ENCODE data around the gene NUTM2D.
"Not testable (repeated sequence)": the region's sequence is repeated elsewhere in the genome, so short reads cannot be mapped to it uniquely, and the experiment has no call there.

Gene NUTM2D

GRCh38 chr10:87327958-87328357 lies 29.6 kb upstream of the NUTM2D start:
- DNase-seq; H3F3A ChIP-seq (ENCODE audit: insufficient read depth, low read length); H3K9me2 ChIP-seq (replicated peaks; ENCODE audit: insufficient read depth, low read length); H3K9me3 ChIP-seq (replicated peaks; ENCODE audit: insufficient read depth, low read length); H4K20me1 ChIP-seq (ENCODE audit: insufficient read depth, low read length); H3K27me3 ChIP-seq (replicated peaks; ENCODE audit: insufficient read depth, low read length); H2AFZ ChIP-seq (ENCODE audit: low read length); H3K4me1 ChIP-seq (ENCODE audit: low read length); H3K79me2 ChIP-seq (ENCODE audit: low read length); H3K36me3 ChIP-seq (replicated peaks; ENCODE audit: insufficient read depth, low read length); H3K4me3 ChIP-seq (ENCODE audit: low read length); H3K9ac ChIP-seq (ENCODE audit: low read length); H3K4me2 ChIP-seq (ENCODE audit: low read depth, low read length); H3K27ac ChIP-seq (ENCODE audit: low read length): not testable (repeated sequence)

GRCh38 chr10:87329131-87329530 lies 28.4 kb upstream of the NUTM2D start:
- not testable (repeated sequence) for DNase-seq; H3F3A ChIP-seq (ENCODE audit: insufficient read depth, low read length); H3K9ac ChIP-seq (ENCODE audit: low read length); H3K36me3 ChIP-seq (replicated peaks; ENCODE audit: insufficient read depth, low read length); H3K9me3 ChIP-seq (replicated peaks; ENCODE audit: insufficient read depth, low read length); H3K27me3 ChIP-seq (replicated peaks; ENCODE audit: insufficient read depth, low read length); H3K4me1 ChIP-seq (ENCODE audit: low read length); H3K4me2 ChIP-seq (ENCODE audit: low read depth, low read length); H3K9me2 ChIP-seq (replicated peaks; ENCODE audit: insufficient read depth, low read length); H3K79me2 ChIP-seq (ENCODE audit: low read length); H3K27ac ChIP-seq (ENCODE audit: low read length); H3K4me3 ChIP-seq (ENCODE audit: low read length); H4K20me1 ChIP-seq (ENCODE audit: insufficient read depth, low read length); H2AFZ ChIP-seq (ENCODE audit: low read length)

- not testable (repeated sequence) for H3K4me1 ChIP-seq (ENCODE audit: low read length); H3K27ac ChIP-seq (ENCODE audit: low read length); H3K4me3 ChIP-seq (ENCODE audit: low read length); H3K36me3 ChIP-seq (replicated peaks; ENCODE audit: insufficient read depth, low read length); H2AFZ ChIP-seq (ENCODE audit: low read length); H3K9ac ChIP-seq (ENCODE audit: low read length); H3K79me2 ChIP-seq (ENCODE audit: low read length); H3K4me2 ChIP-seq (ENCODE audit: low read depth, low read length); H3K9me2 ChIP-seq (replicated peaks; ENCODE audit: insufficient read depth, low read length); DNase-seq; H3K9me3 ChIP-seq (replicated peaks; ENCODE audit: insufficient read depth, low read length); H4K20me1 ChIP-seq (ENCODE audit: insufficient read depth, low read length); H3K27me3 ChIP-seq (replicated peaks; ENCODE audit: insufficient read depth, low read length); H3F3A ChIP-seq (ENCODE audit: insufficient read depth, low read length)
Observed at GRCh38 chr10:87332687-87333086, 24.9 kb upstream of the NUTM2D start.

- H3K4me2 ChIP-seq (ENCODE audit: low read depth, low read length); H3K4me3 ChIP-seq (ENCODE audit: low read length); H4K20me1 ChIP-seq (ENCODE audit: insufficient read depth, low read length); H3K27ac ChIP-seq (ENCODE audit: low read length); H3K9me2 ChIP-seq (replicated peaks; ENCODE audit: insufficient read depth, low read length); DNase-seq; H3K9ac ChIP-seq (ENCODE audit: low read length); H3F3A ChIP-seq (ENCODE audit: insufficient read depth, low read length); H3K79me2 ChIP-seq (ENCODE audit: low read length); H2AFZ ChIP-seq (ENCODE audit: low read length); H3K36me3 ChIP-seq (replicated peaks; ENCODE audit: insufficient read depth, low read length); H3K4me1 ChIP-seq (ENCODE audit: low read length); H3K9me3 ChIP-seq (replicated peaks; ENCODE audit: insufficient read depth, low read length); H3K27me3 ChIP-seq (replicated peaks; ENCODE audit: insufficient read depth, low read length): not testable (repeated sequence)
Observed at GRCh38 chr10:87340411-87340810, 17.1 kb upstream of the NUTM2D start.

GRCh38 chr10:87341546-87342142 lies 15.9 kb upstream of the NUTM2D start:
- H4K20me1 ChIP-seq (ENCODE audit: insufficient read depth, low read length); DNase-seq; H3K9me2 ChIP-seq (replicated peaks; ENCODE audit: insufficient read depth, low read length); H3K9ac ChIP-seq (ENCODE audit: low read length); H3K36me3 ChIP-seq (replicated peaks; ENCODE audit: insufficient read depth, low read length); H3K4me3 ChIP-seq (ENCODE audit: low read length); H3K27me3 ChIP-seq (replicated peaks; ENCODE audit: insufficient read depth, low read length); H2AFZ ChIP-seq (ENCODE audit: low read length); H3K79me2 ChIP-seq (ENCODE audit: low read length); H3K9me3 ChIP-seq (replicated peaks; ENCODE audit: insufficient read depth, low read length); H3F3A ChIP-seq (ENCODE audit: insufficient read depth, low read length); H3K27ac ChIP-seq (ENCODE audit: low read length); H3K4me1 ChIP-seq (ENCODE audit: low read length); H3K4me2 ChIP-seq (ENCODE audit: low read depth, low read length): not testable (repeated sequence)

GRCh38 chr10:87342249-87342710 lies 15.3 kb upstream of the NUTM2D start:
- H3F3A ChIP-seq (ENCODE audit: insufficient read depth, low read length); H4K20me1 ChIP-seq (ENCODE audit: insufficient read depth, low read length); H3K4me1 ChIP-seq (ENCODE audit: low read length); H3K79me2 ChIP-seq (ENCODE audit: low read length); H3K9me3 ChIP-seq (replicated peaks; ENCODE audit: insufficient read depth, low read length); H3K9me2 ChIP-seq (replicated peaks; ENCODE audit: insufficient read depth, low read length); H3K36me3 ChIP-seq (replicated peaks; ENCODE audit: insufficient read depth, low read length); H3K27me3 ChIP-seq (replicated peaks; ENCODE audit: insufficient read depth, low read length); H3K4me2 ChIP-seq (ENCODE audit: low read depth, low read length): not testable (repeated sequence)
- DNase-seq = peak; percentile 84
- H3K27ac ChIP-seq (ENCODE audit: low read length) = peak overlapping the region; percentile 43; the same call in 1 of the 2 replicates
- H3K9ac ChIP-seq (ENCODE audit: low read length) = peak overlapping the region; percentile 41; the same call in 1 of the 2 replicates
- H2AFZ ChIP-seq (ENCODE audit: low read length) = 0 out of 2 replicates have a peak overlapping the region, but pooled peaks have one; percentile 27
- H3K4me3 ChIP-seq (ENCODE audit: low read length) = peak overlapping the region; percentile 53
